AG04449 (cell line): ENCODE data around the gene ZSCAN30.
A peak's percentile ranks its signal among the peaks of the same experiment; 100 is the strongest.

Experiments
- CTCF ChIA-PET: fragments of 350-600 bp; formaldehyde crosslinking; extraction: SDS; loops from one replicate; lab custom pipeline; 2021; ENCODE audit warnings: antibody characterized with exemption; lab: Yijun Ruan, JAX
- POLR2A ChIA-PET: fragments of 400-600, 350-600 bp; formaldehyde crosslinking; extraction: SDS; loops from one replicate; lab custom pipeline; 2020; ENCODE audit warnings: antibody characterized with exemption, inconsistent platforms; lab: Yijun Ruan, JAX
- DNase-seq: peaks from one replicate; pipeline ENCODE4 v3.0.0-alpha.2; 2010; ENCODE audit warnings: low read depth, low spot score
- H3K4me3 ChIP-seq: 2 replicates; pipeline ENCODE4 v1.5.1; 2011; ENCODE audit warnings: low read depth, mild to moderate bottlenecking, control low read depth, low read length
- CTCF ChIP-seq: IDR thresholded peaks from one replicate; pipeline ENCODE4 v1.5.1; 2011; ENCODE audit warnings: mild to moderate bottlenecking, moderate library complexity, low read length, control low read depth, inconsistent platforms; ENCODE audit not compliant: insufficient read depth; ENCODE audit errors: missing control alignments

Gene ZSCAN30

GRCh38 chr18:35328868-35329267, 38.8 kb upstream of the ZSCAN30 start:
- CTCF ChIA-PET = no interaction called here
- POLR2A ChIA-PET = no interaction called here
- DNase-seq = no peak
- no peak overlapping the region for H3K4me3 ChIP-seq
- no peak for TF ChIP-seq CTCF

- POLR2A ChIA-PET = no interaction called here
- no peak for TF ChIP-seq CTCF
- CTCF ChIA-PET = interaction anchor here (1.1 kb wide), 1 partner anchor 13 kb away, joined by 3 read pairs; no protein-coding TSS in a partner anchor
These were observed 36.8 kb upstream of the ZSCAN30 start for GRCh38 chr18:35326695-35327387.

GRCh38 chr18:35324926-35325655, 35.1 kb upstream of the ZSCAN30 start:
- DNase-seq = peak; percentile 59
- POLR2A ChIA-PET = interaction anchor here (0.6 to 1.2 kb wide), 2 partner anchors 35 to 273 kb away, joined by 3 to 4 read pairs; partner anchors contain the start of gene ZSCAN30
- no peak for TF ChIP-seq CTCF
- CTCF ChIA-PET = interaction anchor here (1.0 kb wide), 1 partner anchor 10 kb away, joined by 3 read pairs; no protein-coding TSS in a partner anchor
- H3K4me3 ChIP-seq = no peak overlapping the region

More at GRCh38 chr18:35326695-35327387, 36.8 kb upstream of the ZSCAN30 start:
- no peak for DNase-seq
- H3K4me3 ChIP-seq = no peak overlapping the region

- CTCF ChIA-PET = interaction anchor here (1.1 kb wide), 1 partner anchor 14 kb away, joined by 3 read pairs; no protein-coding TSS in a partner anchor
These were observed 32.7 kb upstream of the ZSCAN30 start for GRCh38 chr18:35322486-35323458.

GRCh38 chr18:35311496-35311895, 21.5 kb upstream of the ZSCAN30 start:
- ChIA-PET POLR2A (no interaction called here), CTCF (no interaction called here)
- TF ChIP-seq CTCF = no peak
- no peak for DNase-seq
- no peak overlapping the region for H3K4me3 ChIP-seq

More at GRCh38 chr18:35322486-35323458, 32.7 kb upstream of the ZSCAN30 start:
- H3K4me3 ChIP-seq = no peak overlapping the region
- POLR2A ChIA-PET = no interaction called here
- DNase-seq = no peak
- TF ChIP-seq CTCF = no peak
